T47D (cell line): ENCODE measurements around the gene BUD31.
"Not testable (repeated sequence)": the region's sequence is repeated elsewhere in the genome, so short reads cannot be mapped to it uniquely, and the experiment has no call there.

Experiments
- DNase-seq, 2 experiments: peaks; one replicate each; pipeline versions ENCODE4 v3.0.0 to v3.0.0-alpha.2; 2011 to 2012; ENCODE audit warnings: low read depth in 1 of 2, low spot score in 1 of 2
- JUND ChIP-seq: IDR thresholded peaks from 2 replicates; pipeline ENCODE4 v1.6.1; 2012; ENCODE audit warnings: low read depth
- in situ Hi-C: cut with HindIII; loops from 2 replicates; pipeline ENCODE4 v1.10.0; 2016; ENCODE audit warnings: low sequenced_read_pairs, low pct_unique_long_range_greater_than_20kb

Gene BUD31

GRCh38 chr7:99396418-99397296 lies 12.1 kb upstream of the BUD31 start:
- TF ChIP-seq JUND = no peak
- in situ Hi-C loops = no loop called here
- DNase-seq = no peak

GRCh38 chr7:99397297-99397983 lies 11.3 kb upstream of the BUD31 start:
- TF ChIP-seq JUND = no peak
- no peak for DNase-seq
- in situ Hi-C loops = no loop called here

GRCh38 chr7:99398891-99399445 lies 9.8 kb upstream of the BUD31 start:
- in situ Hi-C loops = no loop called here
- DNase-seq = no peak
- no peak for TF ChIP-seq JUND

GRCh38 chr7:99399597-99399996 lies 9.2 kb upstream of the BUD31 start:
- in situ Hi-C loops = no loop called here

GRCh38 chr7:99402854-99403253 lies 5.9 kb upstream of the BUD31 start:
- in situ Hi-C loops = no loop called here

More at GRCh38 chr7:99399597-99399996, 9.2 kb upstream of the BUD31 start:
- DNase-seq = no peak
- no peak for TF ChIP-seq JUND

GRCh38 chr7:99403764-99404163 lies 5.0 kb upstream of the BUD31 start:
- no peak for TF ChIP-seq JUND
- in situ Hi-C loops = no loop called here

More at GRCh38 chr7:99402854-99403253, 5.9 kb upstream of the BUD31 start:
- TF ChIP-seq JUND = no peak
- no peak for DNase-seq

GRCh38 chr7:99404235-99404976 lies 4.4 kb upstream of the BUD31 start:
- TF ChIP-seq JUND = no peak
- in situ Hi-C loops = no loop called here
- no peak for DNase-seq

More at GRCh38 chr7:99403764-99404163, 5.0 kb upstream of the BUD31 start:
- no peak for DNase-seq

GRCh38 chr7:99404977-99405320 lies 3.8 kb upstream of the BUD31 start:
- in situ Hi-C loops = no loop called here
- TF ChIP-seq JUND = no peak

GRCh38 chr7:99406557-99406956 lies 2.2 kb upstream of the BUD31 start:
- DNase-seq = no peak
- in situ Hi-C loops = no loop called here
- no peak for TF ChIP-seq JUND

More at GRCh38 chr7:99404977-99405320, 3.8 kb upstream of the BUD31 start:
- DNase-seq = no peak

GRCh38 chr7:99407872-99408378 lies 844 bp upstream of the BUD31 start:
- peak; percentile 48 to 66 for DNase-seq
- in situ Hi-C loops = no loop called here
- TF ChIP-seq JUND = no peak

- in situ Hi-C loops = no loop called here
- no peak for DNase-seq
- no peak for TF ChIP-seq JUND
Measured at GRCh38 chr7:99409192-99409572, 413 bp downstream of the BUD31 start.

- in situ Hi-C loops = no loop called here
- peak in 1 of 2 experiments; percentile 12 for DNase-seq
- TF ChIP-seq JUND = no peak
Measured at GRCh38 chr7:99409806-99410205, 1.0 kb downstream of the BUD31 start.

GRCh38 chr7:99410635-99411034 lies 1.9 kb downstream of the BUD31 start:
- in situ Hi-C loops = no loop called here
- no peak for TF ChIP-seq JUND
- no peak for DNase-seq

- DNase-seq = peak in 1 of 2 experiments; percentile 69
- in situ Hi-C loops = not testable (repeated sequence)
Measured at GRCh38 chr7:99415513-99416127, 6.9 kb downstream of the BUD31 start.
